GM12878 (cell line): ENCODE results near the gene INTS13. TPM values are rescaled to one million over a fixed set of nuclear protein-coding genes. Genes with fewer than 3 reads are reported as not detected.

Source experiments
- BACH1 ChIP-seq: fragments of 450-650 bp; IDR thresholded peaks from 2 replicates; pipeline ENCODE4 v1.6.1; 2017; ENCODE audit warnings: mild to moderate bottlenecking, borderline replicate concordance
- CBX3 ChIP-seq: fragments of 200-600 bp; sonication (generic); IDR thresholded peaks from 2 replicates; pipeline ENCODE4 v1.6.1; 2016; ENCODE audit warnings: low read depth, borderline replicate concordance
- CTCF ChIP-seq, 3 experiments: IDR thresholded peaks in 2 of 3; conservative IDR thresholded peaks in 1 of 3; 2 replicates each; pipeline ENCODE4 v1.5.1; 2011; ENCODE audit warnings: low read depth in 3 of 3, low read length in 3 of 3, mild to moderate bottlenecking in 3 of 3, control low read depth in 2 of 3, moderate library complexity in 2 of 3, inconsistent platforms in 1 of 3, mixed read lengths in 1 of 3; ENCODE audit not compliant: control insufficient read depth in 2 of 3, insufficient read depth in 1 of 3; ENCODE audit errors: extremely low read depth in 1 of 3
- E2F4 ChIP-seq: IDR thresholded peaks from 2 replicates; pipeline ENCODE4 v1.6.1; 2012; ENCODE audit warnings: low read depth, low read length, improper control_type of control experiment
- EED ChIP-seq: sonication (generic); IDR thresholded peaks from 2 replicates; pipeline ENCODE4 v1.6.1; 2016; ENCODE audit warnings: antibody characterized with exemption, low read depth
- ESRRA ChIP-seq: IDR thresholded peaks from 2 replicates; pipeline ENCODE4 v1.6.1; 2012; ENCODE audit warnings: mild to moderate bottlenecking, low read length, improper control_type of control experiment
- FOXM1 ChIP-seq: IDR thresholded peaks from 2 replicates; pipeline ENCODE4 v1.6.1; 2012; ENCODE audit warnings: low read depth, mild to moderate bottlenecking, inconsistent platforms, low read length, moderate library complexity
- HCFC1 ChIP-seq: fragments of 150-350 bp; IDR thresholded peaks from 2 replicates; pipeline ENCODE4 v1.6.1; 2014; ENCODE audit warnings: low read length
- JUNB ChIP-seq: IDR thresholded peaks from 2 replicates; pipeline ENCODE4 v1.6.1; 2016; ENCODE audit warnings: antibody characterized with exemption, mild to moderate bottlenecking
- KAT2A ChIP-seq: conservative IDR thresholded peaks from 2 replicates; pipeline ENCODE4 v1.6.1; 2011; ENCODE audit warnings: low read depth, low read length; ENCODE audit not compliant: control insufficient read depth
- NR2F1 ChIP-seq: fragments of 450-650 bp; conservative IDR thresholded peaks from 2 replicates; pipeline ENCODE4 v1.6.1; 2017; ENCODE audit warnings: mild to moderate bottlenecking
- PAX5 ChIP-seq: IDR thresholded peaks from 2 replicates; pipeline ENCODE4 v1.6.1; 2011; ENCODE audit warnings: low read depth, low read length, borderline replicate concordance
- SMAD1 ChIP-seq: fragments of 450-650 bp; IDR thresholded peaks from 2 replicates; pipeline ENCODE4 v1.6.1; 2018; ENCODE audit warnings: mild to moderate bottlenecking, low read depth; ENCODE audit not compliant: partially characterized antibody
- SP1 ChIP-seq: IDR thresholded peaks from one replicate; pipeline ENCODE4 v1.6.1; 2011; ENCODE audit warnings: low read depth, low read length
- SUPT20H ChIP-seq: IDR thresholded peaks from 2 replicates; pipeline ENCODE4 v1.6.1; 2011; ENCODE audit warnings: low read depth, mild to moderate bottlenecking, low read length, moderate library complexity, borderline replicate concordance; ENCODE audit not compliant: control insufficient read depth
- YY1 ChIP-seq: IDR thresholded peaks from 2 replicates; pipeline ENCODE4 v1.6.1; 2011; ENCODE audit warnings: low read depth, mild to moderate bottlenecking, low read length
- ZNF592 ChIP-seq: fragments of 450-650 bp; IDR thresholded peaks from 2 replicates; pipeline ENCODE4 v1.6.1; 2017; ENCODE audit warnings: mild to moderate bottlenecking, moderate library complexity
- ZNF622 ChIP-seq: fragments of 450-650 bp; IDR thresholded peaks from 2 replicates; pipeline ENCODE4 v1.6.1; 2017; ENCODE audit warnings: mild to moderate bottlenecking, inconsistent platforms
- polyA plus RNA-seq, 11 experiments: library from polyadenylated mRNA; depleted of rRNA in 4 of 11; unstranded in 6 of 11; stranded (reverse) in 5 of 11; fragments of >200 nt; fragmentation: Nextera tagmentation in 4 of 11; fragmentation: Illumina TruSeq in 1 of 11; extraction: Ambion mirVana in 4 of 11; extraction: Trizol in 1 of 11; gene quantifications; 1 replicate in 1 of 11; 2 replicates in 10 of 11; pipeline versions ENCODE4 v1.2.1 to v1.2.3, GENCODE V29; 2011 to 2016; ENCODE audit warnings: inconsistent platforms in 2 of 11, missing spikeins in 2 of 11, low read depth in 1 of 11
- total RNA-seq, 4 experiments: library from RNA; depleted of rRNA in 3 of 4; stranded (reverse); fragments of >200 nt in 3 of 4; fragmentation: Illumina TruSeq in 1 of 4; extraction: Trizol in 1 of 4; gene quantifications; 2 replicates each; pipeline versions ENCODE4 v1.2.1 to v1.2.3, GENCODE V29; 2013 to 2021
- TF ChIP-seq, protein P1 (sequence below): fragments of 450-650 bp; IDR thresholded peaks from 2 replicates; pipeline ENCODE4 v1.6.1; 2016; ENCODE audit warnings: mild to moderate bottlenecking, moderate library complexity, borderline replicate concordance

The INTS13 gene
- total and polyA plus RNA-seq, 10 of the 15 experiments (the other 5 are each of a cell fraction or from before 2014, with no cell fraction given), result 33.4 to 72.0 (median 59.9) TPM

DNA sequence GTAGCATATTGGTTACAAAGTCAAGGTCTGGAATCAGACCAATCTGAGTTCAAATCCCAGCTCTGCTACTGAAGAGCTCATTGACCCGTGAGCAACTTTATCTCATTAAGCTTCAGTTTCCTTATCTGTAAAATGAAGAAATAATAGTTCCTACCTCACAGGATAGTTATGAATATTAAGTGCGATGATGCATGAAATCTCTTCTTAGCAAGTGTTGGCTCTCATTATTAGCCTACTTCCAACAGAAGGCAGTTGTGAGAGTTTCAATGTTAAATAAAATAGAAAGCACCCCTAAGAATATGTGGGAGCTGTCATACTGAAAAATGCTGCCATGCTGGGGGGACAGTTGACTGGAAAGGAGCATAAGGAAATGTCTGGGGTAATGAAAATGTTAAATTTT is 65.8 kb downstream of the INTS13 start (continued):
- no peak for TF ChIP-seq CTCF (IDR thresholded peaks at IDR 0.05 in 2 of 3, conservative IDR thresholded peaks at IDR 0.05 in 1 of 3; ENCODE audit: control insufficient read depth in 2 of 3, extremely low read depth in 1 of 3, insufficient read depth in 1 of 3, low read depth in 3 of 3, low read length in 3 of 3)
- no peak for TF ChIP-seq KAT2A
- TF ChIP-seq CBX3, result no peak
- TF ChIP-seq EED, result 0 out of 2 replicates have a peak, but pooled peaks have one; percentile 35
- no peak for TF ChIP-seq SUPT20H
- no peak for TF ChIP-seq E2F4
- no peak for TF ChIP-seq BACH1
- peak; percentile 76 for TF ChIP-seq JUNB
- no peak for TF ChIP-seq YY1
- TF ChIP-seq HCFC1, result no peak
- TF ChIP-seq, protein P1, sequence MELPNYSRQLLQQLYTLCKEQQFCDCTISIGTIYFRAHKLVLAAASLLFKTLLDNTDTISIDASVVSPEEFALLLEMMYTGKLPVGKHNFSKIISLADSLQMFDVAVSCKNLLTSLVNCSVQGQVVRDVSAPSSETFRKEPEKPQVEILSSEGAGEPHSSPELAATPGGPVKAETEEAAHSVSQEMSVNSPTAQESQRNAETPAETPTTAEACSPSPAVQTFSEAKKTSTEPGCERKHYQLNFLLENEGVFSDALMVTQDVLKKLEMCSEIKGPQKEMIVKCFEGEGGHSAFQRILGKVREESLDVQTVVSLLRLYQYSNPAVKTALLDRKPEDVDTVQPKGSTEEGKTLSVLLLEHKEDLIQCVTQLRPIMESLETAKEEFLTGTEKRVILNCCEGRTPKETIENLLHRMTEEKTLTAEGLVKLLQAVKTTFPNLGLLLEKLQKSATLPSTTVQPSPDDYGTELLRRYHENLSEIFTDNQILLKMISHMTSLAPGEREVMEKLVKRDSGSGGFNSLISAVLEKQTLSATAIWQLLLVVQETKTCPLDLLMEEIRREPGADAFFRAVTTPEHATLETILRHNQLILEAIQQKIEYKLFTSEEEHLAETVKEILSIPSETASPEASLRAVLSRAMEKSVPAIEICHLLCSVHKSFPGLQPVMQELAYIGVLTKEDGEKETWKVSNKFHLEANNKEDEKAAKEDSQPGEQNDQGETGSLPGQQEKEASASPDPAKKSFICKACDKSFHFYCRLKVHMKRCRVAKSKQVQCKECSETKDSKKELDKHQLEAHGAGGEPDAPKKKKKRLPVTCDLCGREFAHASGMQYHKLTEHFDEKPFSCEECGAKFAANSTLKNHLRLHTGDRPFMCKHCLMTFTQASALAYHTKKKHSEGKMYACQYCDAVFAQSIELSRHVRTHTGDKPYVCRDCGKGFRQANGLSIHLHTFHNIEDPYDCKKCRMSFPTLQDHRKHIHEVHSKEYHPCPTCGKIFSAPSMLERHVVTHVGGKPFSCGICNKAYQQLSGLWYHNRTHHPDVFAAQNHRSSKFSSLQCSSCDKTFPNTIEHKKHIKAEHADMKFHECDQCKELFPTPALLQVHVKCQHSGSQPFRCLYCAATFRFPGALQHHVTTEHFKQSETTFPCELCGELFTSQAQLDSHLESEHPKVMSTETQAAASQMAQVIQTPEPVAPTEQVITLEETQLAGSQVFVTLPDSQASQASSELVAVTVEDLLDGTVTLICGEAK, result no peak
- TF ChIP-seq ZNF622, result no peak
- TF ChIP-seq FOXM1, result peak; percentile 32; the same call in 1 of the 2 replicates
- TF ChIP-seq SP1, result no peak
- peak; percentile 46; the same call in 1 of the 2 replicates for TF ChIP-seq NR2F1
- TF ChIP-seq ESRRA, result no peak
- TF ChIP-seq ZNF592, result no peak
- 0 out of 2 replicates have a peak, but pooled peaks have one; percentile 11 for TF ChIP-seq PAX5
- TF ChIP-seq SMAD1, result no peak
